Stimulated activated CD8-positive, alpha-beta memory T cell treated with anti-CD3 and anti-CD28 coated beads, Interleukin-15, amount 100 ng/mL, for 48 hours (primary cell): ENCODE results near the gene CDS2.

Experiments
- DNase-seq, 2 donors: peaks; one replicate each; pipeline ENCODE4 v3.0.0-alpha.2; 2020; ENCODE audit warnings: low read depth in 2 of 2

Gene CDS2

GRCh38 chr20:5181958-5182357 is 55.1 kb downstream of the CDS2 start:
- no peak for DNase-seq

GRCh38 chr20:5182615-5183254 is 55.9 kb downstream of the CDS2 start:
- DNase-seq: no peak

- DNase-seq: no peak
Observed at GRCh38 chr20:5183731-5184474, 57.1 kb downstream of the CDS2 start.

- DNase-seq: no peak
Observed at GRCh38 chr20:5184684-5185083, 57.9 kb downstream of the CDS2 start.

- DNase-seq: no peak
Observed at GRCh38 chr20:5187122-5187521, 60.3 kb downstream of the CDS2 start.

GRCh38 chr20:5188736-5189135 is 61.9 kb downstream of the CDS2 start:
- no peak for DNase-seq

GRCh38 chr20:5189917-5190316 is 63.1 kb downstream of the CDS2 start:
- DNase-seq: no peak

GRCh38 chr20:5190444-5190843 is 63.6 kb downstream of the CDS2 start:
- DNase-seq: no peak

GRCh38 chr20:5191829-5192569 is 65.2 kb downstream of the CDS2 start:
- no peak for DNase-seq

GRCh38 chr20:5192570-5193431 is 66.0 kb downstream of the CDS2 start:
- DNase-seq: no peak

GRCh38 chr20:5195655-5196054 is 68.8 kb downstream of the CDS2 start:
- DNase-seq: no peak

- DNase-seq: no peak
Observed at GRCh38 chr20:5196149-5196548, 69.3 kb downstream of the CDS2 start.

- no peak for DNase-seq
Observed at GRCh38 chr20:5197270-5197827, 70.5 kb downstream of the CDS2 start.

- DNase-seq: no peak
Observed at GRCh38 chr20:5197847-5198650, 71.2 kb downstream of the CDS2 start.

- DNase-seq: no peak
Observed at GRCh38 chr20:5198651-5198924, 71.8 kb downstream of the CDS2 start.

GRCh38 chr20:5203380-5203779 is 76.6 kb downstream of the CDS2 start:
- DNase-seq: no peak

GRCh38 chr20:5205348-5206210 is 78.8 kb downstream of the CDS2 start:
- DNase-seq: peak; percentile 50

- DNase-seq: no peak
Observed at GRCh38 chr20:5207138-5207537, 80.3 kb downstream of the CDS2 start.

GRCh38 chr20:5211803-5212714 is 85.3 kb downstream of the CDS2 start:
- DNase-seq: no peak
